GM12801 (cell line): ENCODE measurements around the gene STBD1.

Source experiments
- CTCF ChIP-seq: IDR thresholded peaks from one replicate; pipeline ENCODE4 v1.5.1; 2011; ENCODE audit warnings: control low read depth; ENCODE audit not compliant: insufficient read length; ENCODE audit errors: extremely low read depth

STBD1 gene

GRCh38 chr4:76305971-76306881 lies at the start of gene STBD1:
TSS of gene STBD1 (plus strand) at chr4:76306733. CDS start at chr4:76306770, 37 bp downstream.
- no peak for TF ChIP-seq CTCF

GRCh38 chr4:76256968-76257367 lies 49.6 kb upstream of the STBD1 start:
- no peak for TF ChIP-seq CTCF

- TF ChIP-seq CTCF = no peak
These were observed 48.7 kb upstream of the STBD1 start for GRCh38 chr4:76257824-76258223.

- no peak for TF ChIP-seq CTCF
These were observed 46.0 kb upstream of the STBD1 start for GRCh38 chr4:76260571-76260970.

- TF ChIP-seq CTCF = no peak
These were observed 40.8 kb upstream of the STBD1 start for GRCh38 chr4:76265631-76266218.

- no peak for TF ChIP-seq CTCF
These were observed 39.9 kb upstream of the STBD1 start for GRCh38 chr4:76266627-76267026.

- TF ChIP-seq CTCF = no peak
These were observed 38.7 kb upstream of the STBD1 start for GRCh38 chr4:76267811-76268210.
